Effector CD4-positive, alpha-beta T cell (primary cell): ENCODE data around the gene GAS2L1.

ENCODE experiments used
- DNase-seq: peaks from one replicate; pipeline ENCODE4 v3.0.0-alpha.2; 2020

The GAS2L1 gene

DNA sequence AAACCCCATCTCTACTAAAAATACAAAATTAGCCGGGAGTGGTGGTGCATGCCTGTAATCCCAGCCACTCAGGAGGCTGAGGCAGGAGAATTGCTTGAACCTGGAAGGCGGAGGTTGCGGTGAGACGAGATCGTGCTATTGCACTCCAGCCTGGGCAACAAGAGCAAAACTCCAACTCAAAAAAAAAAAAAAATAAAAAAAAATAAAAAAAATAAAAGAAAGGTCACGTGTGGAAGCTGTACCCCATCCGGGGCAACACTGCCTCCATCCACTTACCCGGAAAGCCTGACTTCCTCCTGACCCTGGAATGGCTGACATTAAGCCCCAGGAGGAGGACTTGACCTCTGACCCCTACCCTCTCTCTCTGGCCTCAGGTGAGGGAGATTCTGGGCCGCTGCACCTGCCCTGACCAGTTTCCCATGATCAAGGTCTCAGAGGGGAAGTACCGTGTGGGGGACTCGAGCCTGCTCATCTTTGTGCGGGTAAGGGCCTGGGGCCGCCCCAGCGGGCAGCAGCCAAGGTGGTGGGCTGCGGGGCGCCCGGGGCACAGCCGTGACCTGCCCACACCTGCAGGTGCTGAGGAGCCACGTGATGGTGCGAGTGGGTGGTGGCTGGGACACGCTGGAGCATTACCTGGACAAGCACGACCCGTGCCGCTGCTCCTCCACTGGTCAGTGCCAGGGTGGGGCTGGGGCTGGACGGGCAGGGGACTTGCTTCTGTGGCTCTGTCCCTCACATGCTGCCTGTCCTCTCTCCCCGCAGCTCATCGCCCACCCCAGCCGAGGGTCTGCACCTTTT lies 3.8 kb downstream of the GAS2L1 start:
- no peak for DNase-seq

DNA sequence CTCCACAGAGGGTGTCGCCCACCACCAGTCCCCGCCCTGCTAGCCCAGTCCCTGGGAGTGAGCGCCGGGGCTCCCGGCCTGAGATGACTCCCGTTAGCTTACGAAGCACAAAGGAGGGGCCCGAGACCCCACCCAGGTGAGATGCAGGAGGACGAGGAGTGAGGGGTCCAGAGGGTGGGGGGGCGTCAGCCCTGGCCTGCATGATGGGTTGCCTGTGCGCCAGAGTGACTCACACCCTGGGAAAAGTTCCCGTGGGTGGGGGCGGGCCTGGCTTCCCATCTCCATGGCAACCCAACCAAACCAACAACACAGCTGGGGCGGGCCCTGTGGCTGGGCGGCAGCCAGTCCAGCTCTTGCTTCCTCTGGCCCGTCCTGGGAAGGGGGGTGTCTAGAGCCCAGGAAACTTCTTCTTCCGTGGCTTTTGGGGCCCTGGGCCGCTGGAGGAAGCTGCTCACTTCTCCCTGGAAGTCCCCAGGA lies 4.5 kb downstream of the GAS2L1 start:
- no peak for DNase-seq

DNA sequence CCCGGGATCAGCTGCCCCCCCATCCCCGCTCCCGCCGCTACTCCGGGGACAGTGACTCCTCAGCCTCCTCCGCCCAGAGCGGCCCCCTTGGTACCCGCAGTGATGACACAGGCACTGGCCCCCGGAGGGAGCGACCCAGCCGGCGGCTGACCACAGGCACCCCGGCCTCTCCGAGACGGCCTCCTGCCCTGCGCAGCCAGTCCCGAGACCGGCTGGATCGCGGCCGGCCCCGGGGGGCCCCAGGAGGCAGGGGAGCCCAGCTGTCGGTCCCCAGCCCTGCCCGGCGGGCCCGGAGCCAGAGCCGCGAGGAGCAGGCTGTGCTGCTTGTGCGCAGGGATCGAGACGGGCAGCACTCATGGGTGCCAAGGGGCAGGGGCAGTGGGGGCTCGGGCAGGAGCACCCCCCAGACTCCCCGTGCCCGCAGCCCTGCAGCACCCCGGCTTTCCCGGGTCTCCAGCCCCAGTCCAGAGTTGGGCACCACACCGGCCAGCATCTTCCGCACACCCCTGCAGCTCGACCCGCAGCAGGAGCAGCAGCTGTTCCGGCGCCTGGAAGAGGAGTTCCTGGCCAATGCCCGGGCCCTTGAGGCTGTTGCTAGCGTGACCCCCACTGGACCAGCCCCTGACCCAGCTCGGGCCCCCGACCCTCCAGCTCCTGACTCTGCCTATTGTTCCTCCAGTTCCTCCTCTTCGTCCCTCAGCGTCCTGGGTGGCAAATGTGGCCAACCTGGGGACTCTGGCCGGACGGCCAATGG lies 5.2 kb downstream of the GAS2L1 start:
- DNase-seq = no peak

DNA sequence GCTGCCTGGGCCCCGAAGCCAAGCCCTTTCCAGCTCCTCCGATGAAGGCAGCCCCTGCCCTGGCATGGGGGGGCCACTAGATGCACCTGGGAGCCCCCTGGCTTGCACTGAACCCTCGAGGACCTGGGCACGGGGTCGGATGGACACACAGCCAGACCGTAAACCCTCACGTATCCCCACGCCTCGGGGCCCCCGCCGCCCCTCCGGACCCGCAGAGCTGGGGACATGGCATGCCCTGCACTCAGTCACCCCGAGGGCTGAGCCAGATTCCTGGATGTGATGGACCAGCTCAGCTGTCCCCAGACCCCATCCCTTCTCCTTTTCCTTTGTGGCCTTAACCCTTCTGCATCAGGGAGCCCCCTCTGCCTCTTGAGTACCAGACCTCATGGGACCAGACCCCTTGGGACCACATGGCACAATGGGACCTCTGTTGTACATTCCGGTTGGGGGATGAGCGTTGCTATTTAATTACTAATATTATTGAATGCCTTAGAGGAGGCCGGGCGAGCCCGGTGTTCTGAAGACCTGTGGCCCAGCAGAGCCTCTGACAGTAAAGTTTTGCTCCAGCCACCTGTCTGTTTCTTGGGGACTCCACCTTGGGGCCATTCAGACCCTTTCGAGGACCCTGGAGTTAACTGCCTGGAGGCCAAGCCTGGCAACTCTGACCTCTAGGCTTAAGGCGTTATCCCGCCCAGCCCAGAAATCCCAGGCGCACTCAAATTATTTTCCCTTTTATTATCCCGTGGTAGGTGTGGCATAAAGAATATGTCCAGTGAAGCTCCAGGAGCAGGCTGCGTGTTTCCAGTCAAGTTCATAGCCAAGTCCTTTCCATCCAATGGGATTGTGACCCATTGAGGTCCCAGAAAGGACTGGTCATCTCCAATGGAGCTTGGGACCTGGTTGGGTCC lies 6.0 kb downstream of the GAS2L1 start:
- DNase-seq = no peak

DNA sequence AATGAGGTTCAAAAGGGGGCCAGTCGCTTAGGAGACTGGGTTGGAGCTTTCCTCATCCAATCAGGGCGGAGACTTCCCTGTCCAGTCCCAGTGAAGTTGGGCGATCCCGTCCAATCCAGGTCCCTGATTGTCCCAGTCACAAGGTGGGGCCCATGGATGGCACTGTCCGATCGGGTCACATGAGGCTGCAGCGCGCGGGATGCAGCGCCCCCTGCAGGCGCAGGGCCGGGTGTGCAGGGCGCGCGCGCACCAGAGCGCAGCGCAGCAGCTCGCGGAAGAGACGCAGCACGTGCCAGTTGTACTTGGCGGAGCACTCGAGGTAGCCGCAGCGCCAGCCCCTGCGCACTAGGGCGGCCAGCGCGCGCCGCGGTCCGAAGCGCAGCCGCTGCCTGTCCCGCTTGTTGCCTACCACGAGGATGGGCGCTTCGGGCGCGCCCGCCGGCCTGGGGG lies 6.7 kb downstream of the GAS2L1 start:
- no peak for DNase-seq

DNA sequence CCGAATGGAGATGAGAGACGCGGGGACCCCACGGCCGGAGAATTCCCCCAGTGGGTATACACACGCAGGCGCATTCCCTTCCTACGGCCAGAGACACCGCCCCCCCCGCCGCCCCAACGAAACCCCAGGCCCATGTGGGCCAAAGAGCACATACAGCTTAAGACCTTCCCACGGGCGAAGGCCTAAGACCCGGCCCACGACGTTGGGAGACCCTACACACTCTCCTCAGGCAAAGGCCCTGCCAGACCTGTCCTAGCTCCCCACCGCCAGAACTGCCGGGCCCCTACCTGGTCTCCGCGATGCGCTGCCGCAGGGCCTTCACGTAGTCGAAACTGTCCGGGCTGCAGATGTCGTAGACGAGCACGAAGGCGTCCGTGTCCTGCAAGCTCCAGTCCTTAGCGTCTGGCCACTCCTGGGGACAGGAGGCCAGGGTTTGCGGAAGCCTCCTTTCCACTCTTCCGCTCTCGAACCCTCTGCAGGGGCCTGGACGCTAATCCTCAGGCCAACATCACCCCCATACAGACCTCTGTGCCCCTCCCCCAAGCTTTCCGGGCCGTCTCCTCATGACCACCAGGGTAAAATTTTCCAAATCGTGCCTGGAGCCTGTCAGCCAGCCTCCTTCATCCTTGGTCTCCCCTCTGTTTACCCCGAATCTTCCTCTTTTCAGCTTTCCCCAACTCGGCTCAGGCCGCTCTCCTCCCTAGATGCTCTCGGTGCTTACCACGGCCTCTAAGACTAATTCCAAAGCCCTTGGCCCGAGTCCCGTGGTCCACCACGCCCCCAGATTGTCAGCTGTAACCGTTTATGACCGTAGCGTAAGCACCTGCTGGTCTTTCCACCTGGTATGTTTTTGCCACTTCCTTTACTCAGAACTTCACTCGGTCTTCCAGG lies 7.4 kb downstream of the GAS2L1 start:
- DNase-seq = no peak

DNA sequence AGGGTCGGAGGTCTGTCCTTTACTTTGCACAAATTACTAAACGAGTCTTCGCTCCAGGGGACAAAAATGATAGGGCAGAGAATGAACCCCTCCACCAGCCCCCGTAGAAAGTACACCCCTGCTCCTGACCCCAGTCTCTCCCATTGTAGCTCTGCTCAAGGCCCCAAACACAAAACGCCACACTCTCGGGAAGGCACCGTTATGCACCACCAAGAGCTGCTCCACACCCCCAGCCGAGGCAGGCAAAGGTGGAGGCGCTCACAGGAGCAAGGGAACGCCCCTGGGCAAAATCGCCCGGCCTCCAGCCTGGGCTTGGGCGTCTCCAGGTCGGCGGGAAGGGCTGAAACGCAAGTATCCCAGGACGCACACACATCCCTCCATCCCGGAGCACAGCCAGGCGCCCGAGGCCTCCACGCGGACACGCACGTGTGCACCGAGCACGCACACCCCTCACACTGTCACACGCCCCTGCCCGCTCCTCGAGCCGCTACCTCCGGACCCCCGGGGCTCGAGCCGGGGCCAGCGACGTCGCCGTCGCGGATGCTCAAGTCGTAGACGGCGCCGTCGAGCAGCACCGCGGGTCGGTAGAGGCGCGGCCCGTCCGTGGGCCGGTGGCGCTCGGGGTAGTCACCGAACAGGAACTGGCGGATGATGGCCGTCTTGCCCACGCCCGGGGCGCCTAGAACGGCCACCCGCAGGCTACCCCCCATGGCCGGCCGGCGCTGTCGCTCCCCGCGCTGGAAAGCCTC lies 8.3 kb downstream of the GAS2L1 start:
- DNase-seq = no peak

DNA sequence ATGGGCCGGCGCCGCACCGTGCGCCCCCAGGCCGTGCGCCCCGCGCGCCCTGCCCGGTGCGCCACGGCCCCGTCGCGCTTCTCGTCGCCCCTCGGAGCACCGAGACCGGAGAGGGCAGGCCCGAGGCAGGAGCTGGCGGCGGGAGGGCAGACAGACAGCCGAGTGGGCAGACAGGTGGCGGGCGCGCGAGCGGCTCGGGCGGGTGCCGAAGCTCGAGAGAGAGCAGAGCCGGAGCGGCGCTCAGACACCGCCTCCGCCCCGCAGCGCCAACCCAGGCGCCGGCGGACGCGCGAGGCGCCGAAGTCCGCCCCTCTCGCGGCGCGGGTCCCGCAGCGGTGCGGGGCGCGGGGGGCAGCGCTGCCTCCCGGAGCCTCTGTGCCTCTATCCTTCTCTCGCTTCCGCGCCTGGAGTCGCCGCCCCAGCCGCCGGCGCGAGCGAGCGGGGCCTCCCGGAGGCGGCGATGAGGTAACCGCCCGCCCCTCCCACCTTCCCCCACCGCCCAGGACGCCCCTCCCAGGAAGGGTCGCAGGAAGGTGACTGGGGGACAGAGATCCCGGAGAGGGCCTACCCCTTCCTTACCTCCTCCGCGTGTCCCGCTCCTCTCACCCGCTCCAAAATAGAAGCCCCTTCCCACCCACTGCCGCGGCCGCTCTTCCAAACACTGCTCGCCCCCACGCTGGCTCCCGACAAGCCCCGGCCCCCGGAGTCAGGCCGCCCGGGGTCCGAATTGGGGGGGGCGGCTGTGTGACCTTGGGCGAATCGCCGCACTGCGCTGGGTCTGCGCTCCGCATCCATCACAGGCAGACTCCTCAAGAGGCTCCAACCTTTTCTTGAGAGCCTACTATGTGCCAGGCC lies 9.1 kb downstream of the GAS2L1 start, which contains the start of gene RASL10A:
RASL10A (minus strand) TSS at position 412 of the 855 bp plus-strand sequence. CDS start 451 bp downstream, outside the sequence.
- no peak for DNase-seq

DNA sequence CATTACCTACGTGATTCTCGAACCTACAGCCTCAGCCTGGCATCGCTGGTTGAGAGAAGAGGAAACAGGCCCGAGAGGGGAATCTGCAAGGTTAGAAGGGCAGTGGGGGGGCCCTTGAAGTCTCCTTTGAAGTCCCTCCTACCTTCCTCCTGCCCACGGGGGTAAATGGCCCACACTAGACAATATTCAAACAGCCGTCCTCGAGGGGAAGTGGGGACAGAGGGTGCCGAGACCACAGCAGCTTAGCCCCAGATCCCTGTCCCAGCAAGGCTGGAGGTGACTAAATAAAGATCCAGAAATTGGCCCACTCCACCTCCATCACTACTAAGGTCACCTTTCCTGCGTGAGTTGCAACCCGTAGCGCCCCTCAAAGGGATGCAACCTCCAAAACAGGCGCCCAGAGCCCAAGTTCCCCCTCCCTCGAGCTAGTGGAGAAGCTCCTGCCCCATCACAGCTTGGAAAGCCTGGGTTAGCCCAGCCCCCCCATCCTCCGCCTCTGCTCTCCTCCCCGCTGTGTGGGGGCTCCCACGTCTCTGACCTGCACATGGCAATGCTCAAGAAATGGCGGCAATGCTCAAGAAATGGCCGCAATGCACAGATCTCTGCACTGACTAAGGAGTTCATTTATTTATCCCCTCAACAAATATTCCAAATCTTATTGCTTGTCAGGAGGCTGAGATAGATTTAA lies 9.8 kb downstream of the GAS2L1 start:
- DNase-seq = no peak

DNA sequence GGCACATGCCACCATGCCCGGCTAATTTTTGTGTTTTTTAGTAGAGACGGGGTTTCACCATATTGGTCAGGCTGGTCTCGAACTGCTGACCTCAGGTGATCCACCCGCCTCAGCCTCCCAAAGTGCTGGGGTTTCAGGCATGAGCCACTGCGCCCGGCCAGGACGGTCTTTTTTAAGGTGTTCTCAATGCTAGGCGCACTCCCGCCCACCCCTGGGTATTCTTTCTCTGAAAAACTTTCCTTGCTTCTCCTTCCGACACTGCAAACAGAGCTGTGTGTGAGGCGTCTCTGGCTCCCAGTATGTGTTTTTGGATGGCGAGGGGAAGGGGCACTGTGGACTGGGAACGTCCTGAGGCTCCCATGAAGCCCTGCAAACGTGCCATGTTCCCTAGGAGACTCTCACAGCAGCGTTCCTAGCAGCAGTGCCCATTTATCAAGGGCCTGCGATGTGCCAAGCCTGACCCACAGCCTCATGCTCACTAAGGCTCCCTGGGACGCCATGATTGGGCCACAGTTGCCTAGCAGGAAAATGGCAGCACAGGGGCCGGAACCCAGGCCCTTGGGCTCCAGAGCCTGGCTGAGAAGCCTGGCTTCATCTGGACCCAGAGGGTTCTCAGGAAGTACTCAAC lies 11.5 kb downstream of the GAS2L1 start:
- DNase-seq = no peak

DNA sequence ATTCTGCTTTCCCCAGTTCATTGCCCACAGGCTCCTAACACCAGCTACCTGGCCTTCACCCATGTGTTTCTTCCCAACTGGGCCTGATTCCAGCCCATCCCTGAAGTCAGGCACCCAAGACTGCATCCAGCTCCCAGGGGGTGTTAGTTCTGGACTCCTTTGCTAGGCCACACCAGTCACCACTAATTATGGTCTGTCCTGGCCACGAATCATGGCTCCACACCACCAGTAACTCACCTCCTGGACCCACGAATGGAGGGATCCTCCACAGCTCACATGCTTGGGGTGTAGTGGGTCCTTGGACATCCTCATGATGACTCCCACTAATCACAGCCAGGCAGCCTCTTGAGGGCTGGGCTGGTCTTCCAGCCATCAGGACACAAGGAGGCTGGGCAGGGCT lies 12.6 kb downstream of the GAS2L1 start:
- DNase-seq = no peak

DNA sequence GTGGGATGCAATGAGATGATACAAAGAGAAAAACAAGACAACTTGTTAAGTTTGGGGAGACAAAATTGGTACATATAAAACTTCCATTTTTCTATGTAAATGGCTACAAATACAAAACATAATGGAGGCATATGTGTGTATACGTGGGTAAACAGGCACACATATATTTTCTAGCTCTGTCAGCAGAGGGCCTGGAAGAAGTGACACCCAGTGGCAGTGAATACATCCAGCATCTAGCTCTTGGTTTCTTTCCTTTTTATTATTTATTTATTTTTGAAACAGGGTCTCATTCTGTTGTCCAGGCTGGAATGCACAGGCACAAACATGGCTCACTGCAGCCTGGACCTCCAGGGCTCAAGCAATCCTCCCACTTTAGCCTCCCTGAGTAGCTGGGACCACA lies 14.1 kb downstream of the GAS2L1 start:
- no peak for DNase-seq

DNA sequence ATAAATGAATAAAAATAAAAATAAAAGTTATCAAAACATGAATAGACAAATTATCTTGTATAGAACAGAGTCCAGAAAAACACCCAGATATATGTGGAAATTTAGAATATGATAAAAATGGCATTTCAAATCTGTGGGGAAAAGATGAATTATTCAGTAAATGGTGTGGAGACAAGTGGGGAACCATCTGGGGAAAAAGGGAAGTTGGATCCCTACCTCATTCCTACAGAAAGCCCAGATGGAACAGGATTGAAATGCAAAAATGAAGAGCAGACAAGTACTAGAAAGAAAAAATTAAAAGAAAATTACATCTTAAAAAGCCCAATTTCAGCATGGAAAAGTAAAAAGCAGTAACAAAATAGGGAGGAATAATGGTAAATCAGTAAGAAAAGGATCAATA lies 17.2 kb downstream of the GAS2L1 start:
- no peak for DNase-seq

DNA sequence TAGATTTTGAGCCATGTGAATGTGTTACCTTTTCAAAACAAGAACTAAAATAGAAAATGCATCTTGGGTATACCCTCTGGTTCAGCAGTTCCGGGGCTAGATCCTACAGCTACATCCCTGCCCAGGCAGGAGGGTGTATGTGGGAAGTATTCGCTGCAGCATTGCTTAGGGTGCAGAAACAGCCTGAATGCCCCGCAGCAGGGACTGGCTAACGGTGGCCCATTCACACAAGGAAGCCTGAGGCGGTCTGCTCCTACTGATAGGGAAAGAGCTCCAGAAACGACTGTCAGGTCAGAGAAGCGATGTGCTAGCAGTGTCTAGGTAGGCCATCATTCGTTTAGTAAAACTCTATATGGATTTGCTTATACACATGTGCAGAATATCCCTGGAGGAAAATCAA lies 18.9 kb downstream of the GAS2L1 start:
- no peak for DNase-seq

DNA sequence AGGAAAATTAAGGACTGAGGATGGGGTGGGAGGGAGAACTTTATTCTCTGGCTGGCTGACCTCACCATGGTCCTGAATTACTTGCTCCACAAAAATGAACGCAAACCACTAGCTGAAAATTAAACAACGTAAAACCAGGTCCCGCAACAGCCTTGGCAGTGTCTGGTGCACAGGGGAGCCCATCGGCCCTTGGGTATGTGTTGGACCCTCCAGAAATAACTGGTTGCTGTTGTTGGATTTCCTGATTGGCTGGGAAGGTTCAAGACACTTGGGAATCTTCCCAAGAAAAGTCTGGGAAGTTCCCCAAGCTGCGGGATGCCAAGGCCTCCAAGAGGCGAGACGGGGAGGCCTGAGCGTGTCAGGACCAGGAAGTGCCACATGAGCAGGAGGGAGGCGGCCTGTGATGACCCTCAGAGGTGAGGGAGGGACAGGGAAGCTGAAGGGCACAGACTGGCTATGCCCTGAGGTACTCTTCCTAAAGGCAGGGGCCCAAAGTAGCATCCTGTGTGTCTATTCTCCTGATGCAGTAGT lies 19.4 kb downstream of the GAS2L1 start:
- no peak for DNase-seq

DNA sequence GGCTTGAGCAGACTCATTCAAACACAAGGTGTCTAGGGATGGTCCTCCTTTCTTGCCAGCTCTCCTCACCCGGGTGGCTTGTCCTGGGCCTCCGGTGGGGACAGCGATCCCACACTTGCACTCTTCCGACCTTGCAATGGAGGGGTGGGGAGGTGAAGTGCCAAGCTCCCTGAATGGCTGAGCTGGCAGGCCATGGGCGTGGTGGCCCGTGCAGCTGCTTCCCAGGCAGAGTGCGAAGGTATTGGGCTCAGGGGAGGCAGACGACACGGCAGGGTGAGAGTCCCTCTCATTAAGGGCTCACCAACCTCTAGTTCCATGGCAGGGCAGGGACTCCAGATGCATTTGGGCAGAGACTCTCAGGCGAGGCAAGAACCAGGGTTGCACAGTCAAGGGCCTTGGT lies 20.0 kb downstream of the GAS2L1 start:
- no peak for DNase-seq

DNA sequence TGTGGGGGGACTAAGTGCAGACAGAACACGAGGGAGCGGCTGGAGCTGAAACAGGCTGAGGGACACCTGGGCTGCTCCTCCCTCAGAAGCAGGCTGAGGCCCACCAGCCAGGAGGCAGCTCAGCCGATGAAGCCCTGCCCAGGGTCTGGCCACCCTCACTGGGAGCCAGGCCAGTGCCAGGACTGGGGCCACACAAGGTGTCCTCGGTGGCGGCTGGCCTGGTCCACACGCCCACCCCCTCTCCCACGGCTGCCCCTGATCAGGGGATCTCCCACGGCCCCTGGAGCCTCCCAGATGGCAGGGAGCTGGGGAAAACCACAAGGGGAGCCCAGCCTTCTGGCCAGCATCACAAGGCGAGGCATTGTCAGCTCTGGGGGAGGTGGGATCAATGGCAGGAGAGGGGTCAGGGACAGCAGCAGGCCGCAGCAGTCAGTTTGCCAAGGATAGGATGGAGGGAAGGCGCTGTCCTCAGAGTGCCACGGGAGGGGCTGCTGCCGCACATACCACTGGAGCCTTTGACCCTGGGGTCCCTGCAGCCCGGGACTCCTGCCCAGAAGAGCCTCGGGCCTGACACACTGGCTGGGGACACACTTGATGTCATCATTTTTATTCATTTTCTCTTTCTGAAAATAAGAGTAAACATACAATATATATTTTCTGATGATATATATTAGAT lies 20.8 kb downstream of the GAS2L1 start:
- DNase-seq = no peak

DNA sequence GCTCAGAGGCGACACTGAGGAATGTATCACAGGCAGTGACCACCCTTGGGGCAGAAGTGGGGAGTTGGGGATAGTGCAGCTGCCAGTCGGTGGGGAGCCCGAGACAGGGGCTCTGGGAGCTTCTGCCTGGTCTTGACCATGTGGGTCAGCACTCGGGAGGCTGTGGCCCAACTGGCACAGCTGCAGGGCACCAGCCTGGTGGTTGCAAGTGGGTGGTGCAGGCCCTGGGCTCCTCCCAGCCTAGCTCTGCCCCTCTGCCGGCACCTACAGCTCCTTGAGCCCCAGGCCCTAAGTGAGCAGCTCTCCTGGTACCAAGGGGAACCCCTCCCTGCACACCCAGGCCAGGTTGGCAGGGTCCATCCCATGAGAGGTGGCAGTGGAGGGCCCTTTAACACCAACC lies 21.6 kb downstream of the GAS2L1 start:
- DNase-seq = no peak
